SK-N-SH (cell line): ENCODE results near the gene CHML. TPM values are rescaled to one million over a fixed set of nuclear protein-coding genes. Genes with fewer than 3 reads are reported as not detected.

Experiments
- CTCF ChIA-PET: fragments of 300-600, 350-600 bp; formaldehyde crosslinking; extraction: SDS; loops from one replicate; lab custom pipeline; 2021; lab: Yijun Ruan, JAX
- POLR2A ChIA-PET: fragments of 350-600 bp; sonication (Branson Sonifier 250); formaldehyde crosslinking; extraction: SDS; loops from one replicate; lab custom pipeline; 2020; ENCODE audit warnings: antibody characterized with exemption, inconsistent platforms; lab: Yijun Ruan, JAX
- DNase-seq: peaks from one replicate; pipeline ENCODE4 v3.0.0; 2012
- H2AFZ ChIP-seq: fragments of 200-600 bp; sonication (generic); 2 replicates; pipeline ENCODE4 v1.8.1; 2016; ENCODE audit warnings: antibody characterized with exemption, mild to moderate bottlenecking, low read depth
- H3F3A ChIP-seq: fragments of 200-600 bp; sonication (generic); replicated peaks from 2 replicates; pipeline ENCODE3; 2016; ENCODE audit warnings: antibody characterized with exemption, mild to moderate bottlenecking; ENCODE audit not compliant: insufficient read depth
- H3K27ac ChIP-seq, 2 experiments: fragments of 200-500 bp in 1 of 2; fragments of 200-600 bp in 1 of 2; sonication (Bioruptor generic) in 1 of 2; sonication (generic), shearing (Covaris generic) in 1 of 2; 2 replicates each; pipeline versions ENCODE4 v1.5.1 to v1.6.1; 2014 to 2016; ENCODE audit warnings: low read depth in 2 of 2, inconsistent platforms in 1 of 2, low read length in 1 of 2, mild to moderate bottlenecking in 1 of 2, mixed read lengths in 1 of 2
- H3K27me3 ChIP-seq: fragments of 200-600 bp; sonication (generic), shearing (Covaris generic); 2 replicates; pipeline ENCODE4 v1.6.1; 2016; ENCODE audit warnings: mixed run types; ENCODE audit not compliant: insufficient read depth
- H3K36me3 ChIP-seq, 2 experiments: fragments of 200-500 bp in 1 of 2; fragments of 200-600 bp in 1 of 2; sonication (Bioruptor generic) in 1 of 2; sonication (generic) in 1 of 2; replicated peaks in 1 of 2; 2 replicates each; pipeline versions ENCODE3 to v1.5.1; 2014 to 2016; ENCODE audit warnings: low read length in 1 of 2, mild to moderate bottlenecking in 1 of 2; ENCODE audit not compliant: insufficient read depth in 2 of 2, control insufficient read depth in 1 of 2
- H3K4me1 ChIP-seq, 2 experiments: fragments of 200-500 bp in 1 of 2; fragments of 200-600 bp in 1 of 2; sonication (Bioruptor generic) in 1 of 2; sonication (generic), shearing (Covaris generic) in 1 of 2; 2 replicates each; pipeline versions ENCODE4 v1.5.1 to v1.6.1; 2014 to 2016; ENCODE audit warnings: low read depth in 1 of 2, low read length in 1 of 2, mixed run types in 1 of 2; ENCODE audit not compliant: insufficient read depth in 2 of 2, control insufficient read depth in 1 of 2
- H3K4me2 ChIP-seq: fragments of 200-600 bp; sonication (generic), shearing (Covaris generic); 2 replicates; pipeline ENCODE4 v1.6.1; 2017; ENCODE audit warnings: mixed run types
- H3K4me3 ChIP-seq, 2 experiments: fragments of 200-500 bp in 1 of 2; fragments of 200-600 bp in 1 of 2; sonication (Bioruptor generic) in 1 of 2; sonication (generic), shearing (Covaris generic) in 1 of 2; 2 replicates each; pipeline versions ENCODE4 v1.5.1 to v1.8.1; 2014 to 2016; ENCODE audit warnings: low read depth in 2 of 2, inconsistent platforms in 1 of 2, low read length in 1 of 2, mild to moderate bottlenecking in 1 of 2, mixed read lengths in 1 of 2, moderate library complexity in 1 of 2
- H3K79me2 ChIP-seq: fragments of 200-600 bp; sonication (generic); 2 replicates; pipeline ENCODE4 v1.8.1; 2017; ENCODE audit warnings: mild to moderate bottlenecking; ENCODE audit not compliant: insufficient read depth
- H3K9ac ChIP-seq: fragments of 200-600 bp; sonication (generic); 2 replicates; pipeline ENCODE4 v1.6.1; 2017; ENCODE audit warnings: mixed run types
- H3K9me2 ChIP-seq: fragments of 200-600 bp; sonication (generic); 2 replicates; pipeline ENCODE4 v1.6.1; 2017; ENCODE audit warnings: mixed run types
- H3K9me3 ChIP-seq: fragments of 200-600 bp; sonication (generic); 2 replicates; pipeline ENCODE4 v1.6.1; 2017; ENCODE audit warnings: mixed run types, mild to moderate bottlenecking, moderate library complexity
- H4K20me1 ChIP-seq: fragments of 200-600 bp; sonication (generic); 2 replicates; pipeline ENCODE4 v1.6.1; 2017; ENCODE audit warnings: mild to moderate bottlenecking, mixed run types; ENCODE audit not compliant: insufficient read depth
- ELF1 ChIP-seq: IDR thresholded peaks from 2 replicates; pipeline ENCODE4 v1.4.0; 2012
- EZH2phosphoT487 ChIP-seq: fragments of 200-600 bp; sonication (generic); IDR thresholded peaks from 2 replicates; pipeline ENCODE4 v1.6.1; 2017; ENCODE audit warnings: low read depth, mixed run types, mild to moderate bottlenecking, antibody characterized with exemption, moderate library complexity, borderline replicate concordance
- FOXJ3 ChIP-seq: sonication (generic); formaldehyde crosslinking; IDR thresholded peaks from 2 replicates; pipeline ENCODE4 v1.5.1; 2020; ENCODE audit warnings: mild to moderate bottlenecking, missing genetic modification reagents
- FOXM1 ChIP-seq: IDR thresholded peaks from 2 replicates; pipeline ENCODE4 v1.4.0; 2012; ENCODE audit warnings: low read depth, mild to moderate bottlenecking
- GABPA ChIP-seq: IDR thresholded peaks from 2 replicates; pipeline ENCODE4 v1.4.0; 2012; ENCODE audit warnings: low read depth, mild to moderate bottlenecking
- GATA2 ChIP-seq: sonication (generic); formaldehyde crosslinking; IDR thresholded peaks from 2 replicates; pipeline ENCODE4 v1.5.0; 2020; ENCODE audit warnings: mild to moderate bottlenecking, missing genetic modification reagents
- JUND ChIP-seq: IDR thresholded peaks from 2 replicates; pipeline ENCODE4 v1.4.0; 2012
- MEF2A ChIP-seq: IDR thresholded peaks from 2 replicates; pipeline ENCODE4 v1.4.0; 2012; ENCODE audit warnings: low read depth, borderline replicate concordance
- NRF1 ChIP-seq: IDR thresholded peaks from 2 replicates; pipeline ENCODE4 v1.6.1; 2012; ENCODE audit warnings: low read depth, mild to moderate bottlenecking, low read length
- POLR2AphosphoS5 ChIP-seq: IDR thresholded peaks from 2 replicates; pipeline ENCODE4 v1.6.1; 2012; ENCODE audit warnings: low read depth, low read length
- SIN3A ChIP-seq: IDR thresholded peaks from 2 replicates; pipeline ENCODE4 v1.6.1; 2012; ENCODE audit warnings: low read depth, mild to moderate bottlenecking, low read length, moderate library complexity, borderline replicate concordance
- SMC3 ChIP-seq: IDR thresholded peaks from 2 replicates; pipeline ENCODE4 v1.6.1; 2012; ENCODE audit warnings: low read depth, low read length, improper control_type of control experiment
- WGBS: methylation state at CpG from one replicate; pipeline ENCODE4 v1.1.6; 2017; ENCODE audit warnings: low lambda C conversion rate; 5-methylcytosine and 5-hydroxymethylcytosine counted together
- polyA plus RNA-seq, 3 experiments: library from polyadenylated mRNA; depleted of rRNA; stranded (reverse); fragments of >200 nt; gene quantifications; 2 replicates each; pipeline ENCODE4 v1.2.3, GENCODE V29; 2012
- TF ChIP-seq, protein P1 (sequence below): IDR thresholded peaks from 2 replicates; pipeline ENCODE4 v1.4.0; 2012; ENCODE audit warnings: low read depth, borderline replicate concordance
- TF ChIP-seq, protein P2 (sequence below): IDR thresholded peaks from 2 replicates; pipeline ENCODE4 v1.4.0; 2012; ENCODE audit warnings: low read depth
- TF ChIP-seq, protein P3 (sequence below): IDR thresholded peaks from 2 replicates; pipeline ENCODE4; 2012
- TF ChIP-seq, protein P4 (sequence below): fragments of 150-350 bp; IDR thresholded peaks from 2 replicates; pipeline ENCODE4 v1.6.1; 2017; ENCODE audit warnings: antibody characterized with exemption, low read length, low read depth, borderline replicate concordance
- TF ChIP-seq, protein P5 (sequence below): IDR thresholded peaks from 2 replicates; pipeline ENCODE4 v1.4.0; 2012; ENCODE audit warnings: low read depth, borderline replicate concordance

CHML gene
- polyA plus RNA-seq, 1 of the 3 experiments (the other 2 are of a cell fraction), result 3.0 TPM

DNA sequence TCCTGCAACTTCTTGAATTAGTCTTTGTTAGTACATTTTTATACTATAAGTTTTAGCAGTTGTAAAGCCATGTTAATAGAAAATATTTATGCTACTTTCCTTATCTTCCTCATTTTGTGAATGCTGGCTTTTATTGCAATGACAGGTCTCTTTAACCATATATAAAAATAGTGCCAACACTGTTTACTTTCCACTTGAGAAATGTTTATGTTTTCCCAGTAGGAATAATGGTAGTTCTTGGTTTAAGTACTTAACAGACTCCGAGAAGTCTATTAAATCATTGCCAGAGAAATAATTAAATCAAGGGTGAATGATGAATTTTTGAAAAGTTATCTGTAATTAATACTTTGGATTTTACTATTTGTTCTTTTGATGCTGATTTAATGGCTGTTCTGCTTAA lies 9.7 kb downstream of the CHML start:
- ChIA-PET POLR2A (no interaction called here), CTCF (interaction anchor here (0.9 to 2.1 kb wide), 5 partner anchors 9 to 355 kb away, joined by 3 to 23 read pairs (median 3); partner anchors contain the start of genes CHML and OPN3)
- H3F3A ChIP-seq, result peaks cover 12% of the 10 kb centered on the region
- H3K27me3 ChIP-seq, result no peaks in the 10 kb centered on the region
- H3K27ac ChIP-seq, result no peak overlapping the region
- H3K36me3 ChIP-seq, result peaks cover 22 to 28% of the 10 kb centered on the region in 2 experiments
- no peak overlapping the region for H2AFZ ChIP-seq
- WGBS, result 84% methylated on average over 1 of the region's 1 CpG
- H3K4me3 ChIP-seq, result no peak overlapping the region
- H4K20me1 ChIP-seq, result no peaks in the 10 kb centered on the region
- no peak for DNase-seq
- no peaks in the 10 kb centered on the region for H3K79me2 ChIP-seq
- no peaks in the 10 kb centered on the region; the same call in 1 of the 2 replicates for H3K9me2 ChIP-seq
- H3K9me3 ChIP-seq, result no peaks in the 10 kb centered on the region
- no peak overlapping the region for H3K9ac ChIP-seq
- H3K4me1 ChIP-seq, result no peaks in the 10 kb centered on the region; a peak in 1 of 4 replicates
- TF ChIP-seq EZH2phosphoT487, result no peak
- TF ChIP-seq FOXJ3 (CRISPR knock-in tag), result no peak
- no peak for TF ChIP-seq GABPA
- no peak for TF ChIP-seq JUND
- TF ChIP-seq, protein P1, sequence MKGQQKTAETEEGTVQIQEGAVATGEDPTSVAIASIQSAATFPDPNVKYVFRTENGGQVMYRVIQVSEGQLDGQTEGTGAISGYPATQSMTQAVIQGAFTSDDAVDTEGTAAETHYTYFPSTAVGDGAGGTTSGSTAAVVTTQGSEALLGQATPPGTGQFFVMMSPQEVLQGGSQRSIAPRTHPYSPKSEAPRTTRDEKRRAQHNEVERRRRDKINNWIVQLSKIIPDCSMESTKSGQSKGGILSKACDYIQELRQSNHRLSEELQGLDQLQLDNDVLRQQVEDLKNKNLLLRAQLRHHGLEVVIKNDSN, result no peak
- H3K4me2 ChIP-seq, result no peak overlapping the region

DNA sequence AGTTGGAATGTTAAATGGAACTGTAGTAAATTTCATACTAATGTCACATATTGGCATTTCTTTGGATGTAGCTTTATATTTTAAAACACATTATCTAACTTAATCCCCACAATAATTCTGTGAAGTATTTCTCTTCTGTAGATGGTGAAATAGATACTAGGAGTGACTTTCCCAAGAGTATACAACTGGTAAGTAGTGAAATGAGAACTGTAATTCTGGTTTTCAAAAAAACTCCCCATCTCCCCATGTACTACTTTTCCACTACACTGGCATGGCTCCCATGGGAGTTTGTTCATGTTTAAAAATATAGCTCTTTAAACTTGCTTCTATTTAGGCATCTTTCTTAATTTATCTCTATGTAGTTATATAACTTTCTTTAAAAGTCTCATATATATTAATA lies 10.2 kb downstream of the CHML start:
- no peak for TF ChIP-seq MEF2A
- no peak for TF ChIP-seq GATA2 (CRISPR knock-in tag)
- TF ChIP-seq EZH2phosphoT487, result no peak
- TF ChIP-seq, protein P2, sequence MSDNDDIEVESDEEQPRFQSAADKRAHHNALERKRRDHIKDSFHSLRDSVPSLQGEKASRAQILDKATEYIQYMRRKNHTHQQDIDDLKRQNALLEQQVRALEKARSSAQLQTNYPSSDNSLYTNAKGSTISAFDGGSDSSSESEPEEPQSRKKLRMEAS, result no peak
- TF ChIP-seq SIN3A, result no peak
- TF ChIP-seq, protein P3, sequence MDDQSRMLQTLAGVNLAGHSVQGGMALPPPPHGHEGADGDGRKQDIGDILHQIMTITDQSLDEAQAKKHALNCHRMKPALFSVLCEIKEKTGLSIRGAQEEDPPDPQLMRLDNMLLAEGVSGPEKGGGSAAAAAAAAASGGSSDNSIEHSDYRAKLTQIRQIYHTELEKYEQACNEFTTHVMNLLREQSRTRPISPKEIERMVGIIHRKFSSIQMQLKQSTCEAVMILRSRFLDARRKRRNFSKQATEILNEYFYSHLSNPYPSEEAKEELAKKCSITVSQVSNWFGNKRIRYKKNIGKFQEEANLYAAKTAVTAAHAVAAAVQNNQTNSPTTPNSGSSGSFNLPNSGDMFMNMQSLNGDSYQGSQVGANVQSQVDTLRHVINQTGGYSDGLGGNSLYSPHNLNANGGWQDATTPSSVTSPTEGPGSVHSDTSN, result no peak
- TF ChIP-seq, protein P4, sequence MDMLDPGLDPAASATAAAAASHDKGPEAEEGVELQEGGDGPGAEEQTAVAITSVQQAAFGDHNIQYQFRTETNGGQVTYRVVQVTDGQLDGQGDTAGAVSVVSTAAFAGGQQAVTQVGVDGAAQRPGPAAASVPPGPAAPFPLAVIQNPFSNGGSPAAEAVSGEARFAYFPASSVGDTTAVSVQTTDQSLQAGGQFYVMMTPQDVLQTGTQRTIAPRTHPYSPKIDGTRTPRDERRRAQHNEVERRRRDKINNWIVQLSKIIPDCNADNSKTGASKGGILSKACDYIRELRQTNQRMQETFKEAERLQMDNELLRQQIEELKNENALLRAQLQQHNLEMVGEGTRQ, result no peak
- TF ChIP-seq NRF1, result no peak
- no peak for TF ChIP-seq POLR2AphosphoS5
- TF ChIP-seq, protein P5, sequence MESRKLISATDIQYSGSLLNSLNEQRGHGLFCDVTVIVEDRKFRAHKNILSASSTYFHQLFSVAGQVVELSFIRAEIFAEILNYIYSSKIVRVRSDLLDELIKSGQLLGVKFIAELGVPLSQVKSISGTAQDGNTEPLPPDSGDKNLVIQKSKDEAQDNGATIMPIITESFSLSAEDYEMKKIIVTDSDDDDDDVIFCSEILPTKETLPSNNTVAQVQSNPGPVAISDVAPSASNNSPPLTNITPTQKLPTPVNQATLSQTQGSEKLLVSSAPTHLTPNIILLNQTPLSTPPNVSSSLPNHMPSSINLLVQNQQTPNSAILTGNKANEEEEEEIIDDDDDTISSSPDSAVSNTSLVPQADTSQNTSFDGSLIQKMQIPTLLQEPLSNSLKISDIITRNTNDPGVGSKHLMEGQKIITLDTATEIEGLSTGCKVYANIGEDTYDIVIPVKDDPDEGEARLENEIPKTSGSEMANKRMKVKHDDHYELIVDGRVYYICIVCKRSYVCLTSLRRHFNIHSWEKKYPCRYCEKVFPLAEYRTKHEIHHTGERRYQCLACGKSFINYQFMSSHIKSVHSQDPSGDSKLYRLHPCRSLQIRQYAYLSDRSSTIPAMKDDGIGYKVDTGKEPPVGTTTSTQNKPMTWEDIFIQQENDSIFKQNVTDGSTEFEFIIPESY, result no peak
- no peak for TF ChIP-seq ELF1
- no peak for TF ChIP-seq SMC3
- no peak for TF ChIP-seq JUND
- no peak for TF ChIP-seq FOXM1

More for the DNA sequence above, 10.2 kb downstream of the CHML start:
- peaks cover 12% of the 10 kb centered on the region for H3F3A ChIP-seq
- no peak for DNase-seq
- H3K4me2 ChIP-seq, result no peak overlapping the region
- ChIA-PET CTCF (interaction anchor here (0.9 to 2.1 kb wide), 6 partner anchors 9 to 355 kb away, joined by 3 to 23 read pairs (median 3); partner anchors contain the start of genes CHML and OPN3), POLR2A (no interaction called here)
- H2AFZ ChIP-seq, result no peak overlapping the region
- H3K9ac ChIP-seq, result no peak overlapping the region
- H3K9me2 ChIP-seq, result no peaks in the 10 kb centered on the region; the same call in 1 of the 2 replicates
- H3K27ac ChIP-seq, result no peak overlapping the region
- H4K20me1 ChIP-seq, result no peaks in the 10 kb centered on the region
- H3K4me3 ChIP-seq, result no peak overlapping the region
- H3K79me2 ChIP-seq, result no peaks in the 10 kb centered on the region
- H3K9me3 ChIP-seq, result no peaks in the 10 kb centered on the region
- no peaks in the 10 kb centered on the region for H3K27me3 ChIP-seq
- H3K36me3 ChIP-seq, result peaks cover 17 to 24% of the 10 kb centered on the region in 2 experiments
- no peaks in the 10 kb centered on the region; a peak in 1 of 4 replicates for H3K4me1 ChIP-seq
